ENCODE results near the gene OGFOD2. TPM values are rescaled to one million over a fixed set of nuclear protein-coding genes. Genes with fewer than 3 reads are reported as not detected.

Gene OGFOD2
- total RNA-seq, 4 donors from 2014 or later: 7.2 to 19.8 (median 13.4) TPM

GRCh38 chr12:122974274-122974891, 661 bp upstream of the OGFOD2 start:
- H3K4me1 ChIP-seq: peaks cover 0 to 48% (median 24%) of the 10 kb centered on the region in 4 donors
- H3K27ac ChIP-seq: peak overlapping the region; percentile 93 to 98 (median 97)
- H3K36me3 ChIP-seq: peaks cover 0 to 27% (median 0%) of the 10 kb centered on the region in 3 donors
- TF ChIP-seq EP300 (IDR thresholded peaks at IDR 0.05): peak in 1 of 2 donors; percentile 78
- TF ChIP-seq POLR2A (IDR thresholded peaks at IDR 0.05): no peak
- peak; percentile 97 to 99 for DNase-seq (ENCODE audit: low spot score in 2 of 2)
- peak overlapping the region; percentile 87 to 97 (median 90) for H3K4me3 ChIP-seq
- no peaks in the 10 kb centered on the region for H3K9me3 ChIP-seq
- no peaks in the 10 kb centered on the region for H3K27me3 ChIP-seq
- WGBS, 2 donors: 0% methylated on average over 31 to 32 of the region's 32 CpGs

- peaks cover 0 to 27% (median 0%) of the 10 kb centered on the region in 3 donors for H3K36me3 ChIP-seq
- no peaks in the 10 kb centered on the region for H3K27me3 ChIP-seq
- 14 to 15% methylated on average over 8 of the region's 8 CpGs for WGBS, 2 donors
- peaks cover 0 to 57% (median 34%) of the 10 kb centered on the region in 4 donors for H3K4me1 ChIP-seq
- TF ChIP-seq POLR2A (IDR thresholded peaks at IDR 0.05) (no peak), CTCF (IDR thresholded peaks at IDR 0.05) (no peak), EP300 (IDR thresholded peaks at IDR 0.05) (no peak)
- no peaks in the 10 kb centered on the region for H3K9me3 ChIP-seq
- no peak for DNase-seq (ENCODE audit: low spot score in 2 of 2)
- H3K27ac ChIP-seq: peak overlapping the region in 3 of 4 donors; percentile 97 to 98 (median 97)
- H3K4me3 ChIP-seq: peak overlapping the region; percentile 87 to 97 (median 90)
Observed at GRCh38 chr12:122975790-122976647, 975 bp downstream of the OGFOD2 start.

- Histone ChIP-seq H3K4me1 (peaks cover 0 to 62% (median 36%) of the 10 kb centered on the region in 4 donors), H3K27me3 (no peaks in the 10 kb centered on the region), H3K27ac (no peak overlapping the region), H3K36me3 (peaks cover 0 to 31% (median 0%) of the 10 kb centered on the region in 3 donors), H3K9me3 (no peaks in the 10 kb centered on the region), H3K4me3 (peak overlapping the region in 1 of 4 donors; percentile 97)
- no peak for TF ChIP-seq POLR2A (IDR thresholded peaks at IDR 0.05)
- TF ChIP-seq CTCF (IDR thresholded peaks at IDR 0.05): no peak
- TF ChIP-seq EP300 (IDR thresholded peaks at IDR 0.05): no peak
- WGBS, 2 donors: 80 to 83% methylated on average over 3 to 7 of the region's 15 CpGs
- no peak for DNase-seq (ENCODE audit: low spot score in 2 of 2)
Observed at GRCh38 chr12:122976648-122976975, 1.6 kb downstream of the OGFOD2 start.

GRCh38 chr12:122977153-122977552, 2.1 kb downstream of the OGFOD2 start:
- no peaks in the 10 kb centered on the region for H3K9me3 ChIP-seq
- H3K27ac ChIP-seq: no peak overlapping the region
- peaks cover 0 to 36% (median 0%) of the 10 kb centered on the region in 3 donors for H3K36me3 ChIP-seq
- no peak overlapping the region for H3K4me3 ChIP-seq
- no peak for DNase-seq (ENCODE audit: low spot score in 2 of 2)
- no peaks in the 10 kb centered on the region for H3K27me3 ChIP-seq
- H3K4me1 ChIP-seq: peaks cover 0 to 68% (median 42%) of the 10 kb centered on the region in 4 donors
- TF ChIP-seq CTCF (IDR thresholded peaks at IDR 0.05) (no peak), EP300 (IDR thresholded peaks at IDR 0.05) (no peak), POLR2A (IDR thresholded peaks at IDR 0.05) (no peak)
- WGBS, 2 donors: 87% methylated on average over 6 of the region's 6 CpGs

- no peaks in the 10 kb centered on the region for H3K9me3 ChIP-seq
- DNase-seq (ENCODE audit: low spot score in 2 of 2): no peak
- H3K36me3 ChIP-seq: peaks cover 0 to 43% (median 2%) of the 10 kb centered on the region in 3 donors
- H3K27ac ChIP-seq: no peak overlapping the region
- peaks cover 0 to 74% (median 49%) of the 10 kb centered on the region in 4 donors for H3K4me1 ChIP-seq
- H3K4me3 ChIP-seq: no peak overlapping the region
- TF ChIP-seq CTCF (IDR thresholded peaks at IDR 0.05) (no peak), POLR2A (IDR thresholded peaks at IDR 0.05) (no peak), EP300 (IDR thresholded peaks at IDR 0.05) (no peak)
- 81 to 83% methylated on average over 9 of the region's 9 CpGs for WGBS, 2 donors
- H3K27me3 ChIP-seq: no peaks in the 10 kb centered on the region
Observed at GRCh38 chr12:122977655-122978392, 2.8 kb downstream of the OGFOD2 start.
